ENCODE results near the gene ZNF668.

DNA sequence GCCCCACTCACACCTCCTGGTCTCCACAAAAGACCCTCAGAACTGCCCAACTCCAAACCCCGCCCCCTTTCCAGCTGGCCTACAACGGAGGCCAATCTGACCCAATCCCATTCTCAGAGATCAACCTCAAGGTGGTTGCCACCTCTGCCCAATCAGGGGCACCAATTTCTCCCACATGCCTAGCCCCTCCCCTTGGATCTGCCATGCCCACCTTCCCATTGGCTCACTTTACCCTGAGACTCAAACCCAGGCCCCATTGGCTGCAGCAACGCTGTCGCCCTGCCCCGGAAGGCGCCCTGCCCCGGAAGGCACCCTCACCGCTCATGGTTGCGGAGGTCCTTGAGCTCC, 10.6 kb downstream of the ZNF668 start:
- TF ChIP-seq ZNF274 (IDR thresholded peaks at IDR 0.05; ENCODE audit: low read depth, low read length) (no peak), SUZ12 (IDR thresholded peaks at IDR 0.05; ENCODE audit: extremely low read depth, insufficient read depth, insufficient read length) (no peak)
